ENCODE data around the gene PRRG4.

- TF ChIP-seq, protein P1, sequence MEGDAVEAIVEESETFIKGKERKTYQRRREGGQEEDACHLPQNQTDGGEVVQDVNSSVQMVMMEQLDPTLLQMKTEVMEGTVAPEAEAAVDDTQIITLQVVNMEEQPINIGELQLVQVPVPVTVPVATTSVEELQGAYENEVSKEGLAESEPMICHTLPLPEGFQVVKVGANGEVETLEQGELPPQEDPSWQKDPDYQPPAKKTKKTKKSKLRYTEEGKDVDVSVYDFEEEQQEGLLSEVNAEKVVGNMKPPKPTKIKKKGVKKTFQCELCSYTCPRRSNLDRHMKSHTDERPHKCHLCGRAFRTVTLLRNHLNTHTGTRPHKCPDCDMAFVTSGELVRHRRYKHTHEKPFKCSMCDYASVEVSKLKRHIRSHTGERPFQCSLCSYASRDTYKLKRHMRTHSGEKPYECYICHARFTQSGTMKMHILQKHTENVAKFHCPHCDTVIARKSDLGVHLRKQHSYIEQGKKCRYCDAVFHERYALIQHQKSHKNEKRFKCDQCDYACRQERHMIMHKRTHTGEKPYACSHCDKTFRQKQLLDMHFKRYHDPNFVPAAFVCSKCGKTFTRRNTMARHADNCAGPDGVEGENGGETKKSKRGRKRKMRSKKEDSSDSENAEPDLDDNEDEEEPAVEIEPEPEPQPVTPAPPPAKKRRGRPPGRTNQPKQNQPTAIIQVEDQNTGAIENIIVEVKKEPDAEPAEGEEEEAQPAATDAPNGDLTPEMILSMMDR (IDR thresholded peaks at IDR 0.05): no peak
- TF ChIP-seq POLR2A (IDR thresholded peaks at IDR 0.05) (no peak), POLR2AphosphoS5 (IDR thresholded peaks at IDR 0.05) (no peak)
Measured at GRCh38 chr11:32902089-32902665, 72.5 kb downstream of the PRRG4 start.
